GM19043 (cell line): Measurements from ENCODE around the gene NOD2.

Experiments
- ATAC-seq: cut with Tn5 transposase; IDR thresholded peaks from one replicate; pipeline ENCODE4 v1.9.1; 2021; ENCODE audit warnings: low read depth; ENCODE audit not compliant: unreplicated experiment

Gene NOD2

GRCh38 chr16:50741225-50741780, 47.9 kb downstream of the NOD2 start:
- ATAC-seq: peak; percentile 0

- ATAC-seq: peak; percentile 88
Measured at GRCh38 chr16:50741781-50742575, 48.6 kb downstream of the NOD2 start, which contains the start of gene CYLD. Gene CYLD (plus strand): TSS chr16:50742086. CDS start chr16:50749699, 7,613 bp downstream.

- no peak for ATAC-seq
Measured at GRCh38 chr16:50742576-50743200, 49.3 kb downstream of the NOD2 start.

- no peak for ATAC-seq
Measured at GRCh38 chr16:50743581-50744225, 50.3 kb downstream of the NOD2 start.

- no peak for ATAC-seq
Measured at GRCh38 chr16:50744881-50745280, 51.5 kb downstream of the NOD2 start.

GRCh38 chr16:50745940-50746339, 52.5 kb downstream of the NOD2 start:
- ATAC-seq: no peak

- ATAC-seq: peak; percentile 79
Measured at GRCh38 chr16:50747207-50747956, 54.0 kb downstream of the NOD2 start.

GRCh38 chr16:50751528-50751927, 58.1 kb downstream of the NOD2 start:
- no peak for ATAC-seq

- no peak for ATAC-seq
Measured at GRCh38 chr16:50752471-50753235, 59.2 kb downstream of the NOD2 start.

GRCh38 chr16:50756473-50756872, 63.1 kb downstream of the NOD2 start:
- no peak for ATAC-seq

- no peak for ATAC-seq
Measured at GRCh38 chr16:50761267-50761666, 67.9 kb downstream of the NOD2 start.

GRCh38 chr16:50762241-50762640, 68.8 kb downstream of the NOD2 start:
- ATAC-seq: no peak

- ATAC-seq: no peak
Measured at GRCh38 chr16:50763211-50763610, 69.8 kb downstream of the NOD2 start.

- ATAC-seq: no peak
Measured at GRCh38 chr16:50765260-50765659, 71.9 kb downstream of the NOD2 start.

GRCh38 chr16:50765861-50766260, 72.5 kb downstream of the NOD2 start:
- ATAC-seq: no peak

- no peak for ATAC-seq
Measured at GRCh38 chr16:50767197-50767596, 73.8 kb downstream of the NOD2 start.

- no peak for ATAC-seq
Measured at GRCh38 chr16:50771366-50771765, 78.0 kb downstream of the NOD2 start.

- no peak for ATAC-seq
Measured at GRCh38 chr16:50774405-50774804, 81.0 kb downstream of the NOD2 start.

- ATAC-seq: no peak
Measured at GRCh38 chr16:50774960-50775359, 81.6 kb downstream of the NOD2 start.

- ATAC-seq: no peak
Measured at GRCh38 chr16:50776037-50776436, 82.6 kb downstream of the NOD2 start.
